Superior temporal gyrus (tissue), 1 donor: ENCODE measurements around the gene ECM1.

Experiments used
- DNase-seq: peaks from one replicate; pipeline ENCODE4 v3.0.0-alpha.2; 2016; ENCODE audit errors: extremely low spot score

ECM1 gene

DNA sequence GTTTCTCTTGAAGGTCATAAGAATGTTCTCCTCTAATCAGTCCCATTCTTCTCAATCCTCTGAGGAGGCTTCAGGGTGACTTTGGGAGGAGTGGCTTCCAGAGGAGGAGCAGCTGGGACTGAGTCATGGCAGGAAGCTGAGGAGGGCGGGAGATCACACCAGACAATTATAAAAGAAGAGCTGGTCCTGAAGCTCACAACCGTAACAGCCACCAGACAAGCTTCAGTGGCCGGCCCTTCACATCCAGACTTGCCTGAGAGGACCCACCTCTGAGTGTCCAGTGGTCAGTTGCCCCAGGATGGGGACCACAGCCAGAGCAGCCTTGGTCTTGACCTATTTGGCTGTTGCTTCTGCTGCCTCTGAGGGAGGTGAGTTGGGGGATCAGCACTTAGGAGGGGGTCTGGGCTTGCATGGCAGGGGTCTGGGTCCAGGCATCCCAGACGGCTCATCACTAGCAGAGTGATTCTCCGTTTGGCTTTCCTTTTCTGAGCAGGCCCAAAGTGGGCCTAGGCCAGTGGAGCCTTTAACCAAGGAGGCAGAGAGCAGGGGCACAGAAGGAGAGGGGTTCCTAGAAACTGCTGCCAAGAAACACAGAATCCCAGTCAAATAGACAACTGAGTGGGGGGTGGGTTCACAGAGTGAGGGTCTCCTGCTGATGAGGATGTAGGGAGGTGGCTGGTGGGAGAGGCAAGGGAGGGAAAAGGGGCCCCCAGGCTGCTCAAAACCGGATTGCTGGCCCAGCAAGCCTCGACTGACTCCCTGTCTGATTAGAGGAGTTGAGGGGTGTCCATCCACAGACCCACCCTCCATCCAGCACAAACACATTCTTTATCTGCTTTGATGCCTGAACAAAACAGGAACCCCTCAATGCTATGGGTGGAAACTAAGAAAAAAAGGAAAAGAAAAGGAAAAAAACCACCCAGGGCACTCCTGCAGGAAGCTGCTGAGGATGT lies at the start of gene ECM1:
Gene ECM1, plus strand, starts transcription at position 198 of the 953 bp plus-strand sequence. Its CDS starts 101 bp downstream, at position 299.
- peak; percentile 29 for DNase-seq

DNA sequence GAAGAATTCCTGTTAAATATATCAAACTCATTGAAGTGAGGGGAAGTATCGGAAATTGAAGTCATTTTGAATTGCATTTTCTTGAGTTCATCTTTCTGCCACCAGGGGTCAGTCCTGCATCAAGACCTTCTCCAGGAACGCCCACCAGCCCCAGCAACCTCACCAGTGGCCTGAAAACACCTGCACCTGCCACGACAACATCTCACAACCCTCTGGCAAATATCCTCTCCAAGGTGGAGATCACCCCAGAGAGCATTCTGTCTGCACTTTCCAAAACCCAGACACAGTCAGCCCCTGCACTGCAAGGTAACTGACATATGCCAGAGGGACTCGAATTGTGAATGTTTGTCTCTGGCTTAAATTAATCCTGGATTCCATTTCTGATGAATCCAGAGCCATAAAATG lies 43.5 kb upstream of the ECM1 start:
- DNase-seq, result peak; percentile 73

DNA sequence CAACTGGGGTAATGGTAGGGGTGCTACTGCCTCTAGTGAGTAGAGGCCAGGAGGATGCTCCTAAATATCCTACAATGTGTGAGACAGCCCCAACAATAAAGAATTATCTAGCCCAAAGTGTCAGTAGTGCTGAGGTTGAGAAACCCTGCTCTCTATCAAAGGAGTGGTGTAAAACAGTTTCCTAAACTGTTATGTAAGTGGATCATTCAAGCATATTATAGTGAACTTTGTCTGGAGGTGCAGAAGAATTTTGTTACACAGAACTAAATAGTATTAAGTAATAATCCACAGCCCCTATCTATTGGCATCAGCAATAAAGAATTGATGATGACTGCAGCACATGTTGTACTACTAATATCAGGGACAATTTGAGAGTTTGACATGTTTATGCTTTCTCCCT lies 40.9 kb upstream of the ECM1 start:
- no peak for DNase-seq

GRCh38 chr1:150469291-150469690 lies 38.6 kb upstream of the ECM1 start:
- no peak for DNase-seq

GRCh38 chr1:150472601-150473200 lies 35.2 kb upstream of the ECM1 start:
- DNase-seq, result no peak

DNA sequence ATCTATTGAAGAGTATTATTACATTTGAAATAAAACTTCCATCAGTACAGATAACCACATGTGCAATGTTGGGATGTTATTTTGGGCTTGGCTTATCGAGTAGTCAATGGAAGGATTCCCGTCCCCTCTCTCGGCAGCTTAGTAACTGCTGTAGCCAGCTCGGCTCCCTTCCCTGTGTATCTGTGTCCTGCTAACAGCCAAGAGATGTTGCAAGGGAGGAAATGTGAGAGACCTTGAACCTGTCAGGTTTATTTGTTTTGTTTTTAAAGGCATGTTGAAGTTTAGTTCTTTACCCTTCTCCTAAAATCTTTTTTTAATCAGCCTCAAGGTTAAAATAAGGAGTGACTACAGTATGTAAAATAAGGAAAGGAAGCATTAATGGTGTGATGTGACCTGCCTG lies 34.2 kb upstream of the ECM1 start:
- DNase-seq, result no peak

DNA sequence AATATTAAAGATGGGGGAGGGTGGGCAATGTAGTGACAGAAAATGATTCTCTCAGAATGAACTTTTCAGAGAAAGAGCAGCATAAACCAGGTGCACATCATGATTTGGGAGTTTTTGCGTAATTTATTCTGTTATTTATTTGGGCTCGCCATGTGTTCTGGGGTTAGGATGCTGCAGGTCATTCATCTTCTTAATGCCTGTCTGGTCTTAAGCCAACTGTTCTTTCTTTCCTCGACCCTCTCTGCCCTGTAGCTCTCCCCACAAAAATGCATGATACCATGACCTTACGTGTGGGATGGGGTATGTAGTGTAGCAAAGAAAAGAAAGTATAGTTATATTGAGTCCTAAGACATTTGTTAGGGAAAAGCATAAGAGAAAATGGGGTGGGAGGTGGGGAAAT lies 33.0 kb upstream of the ECM1 start:
- DNase-seq, result no peak

GRCh38 chr1:150476754-150477153 lies 31.2 kb upstream of the ECM1 start:
- no peak for DNase-seq

DNA sequence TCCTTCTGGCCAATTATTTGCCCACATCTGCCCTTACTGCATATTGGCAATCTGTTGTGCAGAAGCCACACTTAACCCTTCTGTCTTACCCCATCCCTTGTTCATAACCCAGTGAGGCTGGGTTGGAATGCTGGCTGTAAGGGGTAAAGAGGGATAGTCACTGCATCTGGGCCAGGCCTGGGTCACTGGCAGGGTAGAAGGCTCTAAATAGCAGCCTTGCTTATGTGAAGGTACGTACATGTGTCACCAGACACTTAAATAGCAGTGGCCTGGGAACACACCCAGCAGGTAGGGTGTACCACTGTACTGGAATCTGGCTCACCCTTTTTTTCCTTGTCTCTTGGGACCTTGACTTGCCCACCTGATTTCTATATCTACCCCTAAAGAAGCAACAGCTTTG lies 30.6 kb upstream of the ECM1 start:
- DNase-seq, result no peak

DNA sequence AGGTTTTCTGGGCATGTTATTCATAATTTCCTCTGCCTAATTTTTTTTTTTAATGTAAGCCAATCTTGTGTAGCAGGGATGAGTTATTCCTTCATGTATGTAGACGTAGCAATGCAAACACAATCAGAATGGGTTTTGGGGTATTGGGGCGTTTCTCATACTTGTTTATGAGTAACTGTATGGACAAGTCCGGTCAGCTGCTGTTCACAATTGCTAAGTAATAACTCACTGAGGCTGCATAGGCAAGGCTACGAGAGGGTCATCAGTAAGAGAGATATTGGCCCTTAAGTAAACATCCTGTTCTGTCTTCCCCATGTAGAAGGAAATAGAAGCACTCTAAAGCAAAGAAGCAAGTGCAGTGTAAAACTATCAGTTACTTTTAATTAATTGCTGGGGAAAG lies 30.2 kb upstream of the ECM1 start:
- no peak for DNase-seq

DNA sequence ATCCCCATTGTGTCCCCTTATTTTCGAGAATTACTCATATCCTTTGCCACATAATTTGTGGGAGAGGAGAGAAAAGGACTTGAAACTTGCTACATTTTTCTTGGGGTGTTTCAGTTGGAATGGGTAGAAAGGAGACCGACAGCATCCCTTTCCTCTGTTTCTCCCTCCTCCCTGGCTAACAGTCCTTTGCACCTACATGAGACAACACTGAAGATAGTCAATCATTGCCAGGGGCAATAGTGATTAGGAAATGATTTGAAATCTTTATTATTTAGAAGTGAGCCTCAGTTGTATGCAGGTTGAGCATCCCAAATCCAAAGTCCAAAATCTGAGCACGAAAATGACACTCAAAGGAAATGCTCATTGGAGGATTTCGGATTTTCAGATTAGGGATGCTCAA lies 28.5 kb upstream of the ECM1 start:
- DNase-seq, result no peak

- DNase-seq, result no peak
These were observed 28.0 kb upstream of the ECM1 start for GRCh38 chr1:150479927-150480352.

DNA sequence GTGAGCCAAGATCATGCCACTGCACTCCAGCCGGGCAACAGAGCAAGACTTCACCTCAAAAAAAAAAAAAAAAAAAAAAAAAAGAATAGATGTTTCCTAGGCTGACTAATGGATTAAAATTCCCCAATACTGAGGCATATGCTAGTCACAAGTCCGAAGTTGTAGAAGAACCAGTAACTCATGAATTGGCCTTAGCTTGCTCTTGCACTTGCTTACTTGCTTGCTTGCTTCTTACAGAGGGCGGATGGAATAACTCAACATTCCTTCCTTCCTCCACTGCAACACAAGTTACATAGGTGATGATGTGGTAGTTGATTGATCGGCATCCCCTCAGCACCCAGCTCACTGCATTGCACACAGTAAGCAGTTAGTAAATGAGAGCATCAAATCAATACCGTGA lies 23.5 kb upstream of the ECM1 start:
- no peak for DNase-seq

- DNase-seq, result no peak
These were observed 23.0 kb upstream of the ECM1 start for GRCh38 chr1:150484861-150485260.

DNA sequence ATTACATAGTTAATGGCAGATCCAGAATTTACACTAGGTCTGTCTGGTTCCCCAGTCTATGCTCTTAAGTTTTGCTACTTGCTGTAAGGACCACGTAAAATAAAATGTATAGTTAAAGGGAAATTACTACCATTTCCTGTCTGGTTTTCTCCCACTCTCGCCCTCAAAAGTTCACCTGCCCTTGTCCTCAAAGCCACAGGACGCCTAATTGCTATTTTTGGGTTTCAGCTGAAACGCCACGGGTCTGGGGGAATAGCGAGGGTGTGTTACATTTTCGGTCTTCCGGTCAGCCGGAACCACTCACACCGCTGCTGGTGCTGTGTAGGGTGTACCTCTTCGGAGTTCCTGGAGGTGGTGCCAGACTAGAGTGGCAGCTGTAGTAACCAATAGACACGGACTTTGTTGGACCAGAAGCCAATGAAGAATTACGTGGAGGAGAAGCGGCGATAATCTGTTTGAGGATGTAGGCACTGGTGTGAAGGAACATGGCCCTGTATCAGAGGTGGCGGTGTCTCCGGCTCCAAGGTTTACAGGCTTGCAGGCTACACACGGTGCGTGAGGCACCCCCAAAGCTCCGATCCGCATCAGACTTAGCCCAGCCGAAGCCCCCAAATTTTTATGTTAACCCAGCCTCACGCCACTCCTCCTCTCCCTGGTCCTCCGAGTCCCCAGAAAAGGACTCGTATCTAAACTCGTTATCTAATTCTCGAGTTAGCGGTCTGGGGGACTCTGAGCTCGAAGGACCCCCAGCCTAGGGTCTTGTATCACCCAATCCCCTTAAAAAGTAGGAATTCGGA lies 20.7 kb upstream of the ECM1 start, which contains the start of gene TARS2:
Gene TARS2, plus strand, starts transcription at position 454 of the 797 bp plus-strand sequence. Its CDS starts 32 bp downstream, at position 486.
- peak; percentile 99 for DNase-seq

DNA sequence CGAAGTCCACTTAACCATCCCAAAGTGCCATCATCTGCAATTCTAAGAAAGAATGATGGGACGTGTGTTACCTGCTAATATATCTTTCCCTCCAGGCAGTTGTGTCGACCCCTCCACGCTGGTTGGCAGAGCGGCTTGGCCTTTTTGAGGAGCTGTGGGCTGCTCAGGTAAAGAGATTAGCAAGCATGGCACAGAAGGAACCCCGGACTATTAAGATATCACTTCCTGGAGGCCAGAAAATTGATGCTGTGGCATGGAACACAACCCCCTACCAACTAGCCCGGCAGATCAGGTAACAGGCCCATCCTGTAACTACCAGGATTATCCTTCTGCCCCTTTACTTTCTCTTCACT lies 20.2 kb upstream of the ECM1 start:
- no peak for DNase-seq

GRCh38 chr1:150493175-150493574 lies 14.7 kb upstream of the ECM1 start:
- no peak for DNase-seq

DNA sequence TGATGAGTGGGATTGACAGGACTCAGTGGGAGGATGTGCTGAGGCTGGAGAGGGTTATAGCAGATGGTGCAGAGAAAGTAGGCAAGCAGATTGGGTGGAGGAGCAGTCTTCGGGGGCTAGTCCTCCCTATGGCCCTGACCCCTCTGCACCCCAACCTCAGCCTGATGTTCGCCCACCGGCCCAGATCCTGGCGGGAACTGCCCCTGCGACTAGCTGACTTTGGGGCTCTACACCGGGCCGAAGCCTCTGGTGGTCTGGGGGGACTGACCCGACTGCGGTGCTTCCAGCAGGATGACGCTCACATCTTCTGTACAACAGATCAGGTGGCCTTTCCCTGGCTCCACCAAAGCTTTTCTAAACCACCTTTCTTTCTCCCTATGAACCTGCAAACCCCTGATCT lies 9.6 kb upstream of the ECM1 start:
- no peak for DNase-seq

- no peak for DNase-seq
These were observed 2.5 kb upstream of the ECM1 start for GRCh38 chr1:150505431-150505830.

- DNase-seq, result no peak
These were observed 1.1 kb downstream of the ECM1 start for GRCh38 chr1:150508982-150509381.

- DNase-seq, result no peak
These were observed 3.6 kb downstream of the ECM1 start for GRCh38 chr1:150511551-150511950.

DNA sequence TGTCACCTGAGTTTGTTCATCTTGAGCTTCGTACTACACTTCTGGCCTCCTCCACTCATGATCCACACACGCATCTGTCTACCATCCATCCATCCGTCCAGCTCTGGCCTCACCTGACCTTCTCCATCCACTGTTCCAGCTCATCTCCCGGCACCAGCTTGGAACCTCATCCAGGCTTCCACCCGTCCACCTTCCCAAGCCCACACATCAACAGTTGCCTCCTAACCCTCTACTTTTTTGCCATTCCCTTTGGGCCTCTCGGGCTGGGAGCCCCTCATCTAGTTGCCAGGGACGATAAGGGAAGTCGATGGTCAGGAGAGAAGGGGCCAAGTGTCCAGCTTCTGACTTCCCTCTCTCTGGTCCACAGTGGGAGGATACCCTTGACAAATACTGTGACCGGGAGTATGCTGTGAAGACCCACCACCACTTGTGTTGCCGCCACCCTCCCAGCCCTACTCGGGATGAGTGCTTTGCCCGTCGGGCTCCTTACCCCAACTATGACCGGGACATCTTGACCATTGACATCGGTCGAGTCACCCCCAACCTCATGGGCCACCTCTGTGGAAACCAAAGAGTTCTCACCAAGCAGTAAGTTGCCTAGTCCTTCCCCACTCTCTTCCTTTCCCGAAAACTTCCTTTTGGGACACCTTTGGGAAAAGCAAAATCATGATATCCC lies 4.2 kb downstream of the ECM1 start:
- no peak for DNase-seq
